IMR-90 (cell line): ENCODE results near the gene FBXW7. TPM values are rescaled to one million over a fixed set of nuclear protein-coding genes. Genes with fewer than 3 reads are reported as not detected.

ENCODE experiments used
- ATAC-seq: fragments of 200-7000 bp; cut with Tn5 transposase; 2 replicates; pipeline ENCODE4 v1.9.1; 2020; ENCODE audit warnings: low read depth, mild to moderate bottlenecking, moderate library complexity
- BruUV-seq: library from RNA; stranded (reverse); fragments of 400-500 nt; replicated peaks from 2 replicates; lab custom pipeline; 2021; lab: Mats Ljungman, UMichigan
- CTCF ChIA-PET: fragments of 300-600 bp; formaldehyde crosslinking; extraction: SDS; loops from one replicate; lab custom pipeline; 2021; ENCODE audit warnings: antibody characterized with exemption; lab: Yijun Ruan, JAX
- POLR2A ChIA-PET: fragments of 300-600 bp; sonication (Branson Sonifier 250); formaldehyde crosslinking; loops from one replicate; lab custom pipeline; 2022; ENCODE audit warnings: antibody characterized with exemption; ENCODE audit not compliant: unreplicated experiment; lab: Charles Lee
- DNase-seq: peaks from one replicate; pipeline ENCODE4 v3.0.0; 2013
- H2AFZ ChIP-seq: replicated peaks from 2 replicates; pipeline ENCODE3; 2013; ENCODE audit warnings: low read length, mild to moderate bottlenecking; ENCODE audit not compliant: poor library complexity
- H2AK5ac ChIP-seq: 2 replicates; pipeline ENCODE4 v1.6.1; 2013; ENCODE audit warnings: low read depth, low read length, inconsistent platforms
- H2AK9ac ChIP-seq: replicated peaks from 2 replicates; pipeline ENCODE3; 2013; ENCODE audit warnings: mild to moderate bottlenecking, low read depth, low read length, moderate library complexity; ENCODE audit not compliant: poor library complexity
- H2BK120ac ChIP-seq: 2 replicates; pipeline ENCODE4 v1.6.1; 2013; ENCODE audit warnings: low read depth, low read length, inconsistent platforms
- H2BK15ac ChIP-seq: 3 replicates; pipeline ENCODE4 v1.6.1; 2013; ENCODE audit warnings: low read depth, low read length, inconsistent platforms
- H2BK20ac ChIP-seq: 2 replicates; pipeline ENCODE4 v1.6.1; 2013; ENCODE audit warnings: low read depth, mild to moderate bottlenecking, inconsistent platforms, low read length, moderate library complexity
- H2BK5ac ChIP-seq: 2 replicates; pipeline ENCODE4 v1.6.1; 2013; ENCODE audit warnings: mild to moderate bottlenecking, low read depth, low read length, inconsistent platforms; ENCODE audit not compliant: poor library complexity, severe bottlenecking
- H3K14ac ChIP-seq: replicated peaks from 2 replicates; pipeline ENCODE4 v1.6.1; 2013; ENCODE audit warnings: low read depth, low read length, inconsistent platforms
- H3K18ac ChIP-seq: 2 replicates; pipeline ENCODE4 v1.6.1; 2013; ENCODE audit warnings: low read depth, low read length, control low read depth
- H3K23ac ChIP-seq: 2 replicates; pipeline ENCODE4 v1.6.1; 2013; ENCODE audit warnings: low read depth, low read length, inconsistent platforms
- H3K27ac ChIP-seq: 2 replicates; pipeline ENCODE4 v1.5.1; 2013; ENCODE audit warnings: mild to moderate bottlenecking, control low read depth, low read length; ENCODE audit not compliant: insufficient read depth
- H3K27me3 ChIP-seq: 2 replicates; pipeline ENCODE4 v1.6.1; 2013; ENCODE audit warnings: low read length; ENCODE audit not compliant: control insufficient read depth, insufficient read depth
- H3K36me3 ChIP-seq: 2 replicates; pipeline ENCODE4 v1.6.1; 2013; ENCODE audit warnings: low read length, mixed read lengths; ENCODE audit not compliant: control insufficient read depth, insufficient read depth
- H3K4ac ChIP-seq: 2 replicates; pipeline ENCODE4 v1.6.1; 2013; ENCODE audit warnings: low read depth, low read length, inconsistent platforms
- H3K4me1 ChIP-seq: 2 replicates; pipeline ENCODE4 v1.6.1; 2013; ENCODE audit warnings: low read length, mixed read lengths; ENCODE audit not compliant: control insufficient read depth, insufficient read depth
- H3K4me2 ChIP-seq: 2 replicates; pipeline ENCODE4 v1.6.1; 2013; ENCODE audit warnings: low read depth, mild to moderate bottlenecking, control low read depth, low read length, moderate library complexity
- H3K4me3 ChIP-seq: 2 replicates; pipeline ENCODE4 v1.5.1; 2013; ENCODE audit warnings: low read depth, mild to moderate bottlenecking, control low read depth, low read length, moderate library complexity; ENCODE audit not compliant: insufficient read depth
- H3K56ac ChIP-seq: 2 replicates; pipeline ENCODE4 v1.6.1; 2013; ENCODE audit warnings: low read length, inconsistent platforms; ENCODE audit not compliant: insufficient read depth; ENCODE audit errors: extremely low read depth
- H3K79me1 ChIP-seq, 2 experiments: 2 replicates each; pipeline ENCODE4 v1.6.1; 2013; ENCODE audit warnings: low read length in 2 of 2, inconsistent platforms in 1 of 2, low read depth in 1 of 2
- H3K9ac ChIP-seq: 2 replicates; pipeline ENCODE4 v1.6.1; 2013; ENCODE audit warnings: low read depth, low read length, control low read depth
- H3K9me1 ChIP-seq: 2 replicates; pipeline ENCODE4 v1.6.1; 2013; ENCODE audit warnings: low read length, inconsistent platforms; ENCODE audit not compliant: insufficient read depth
- H3K9me3 ChIP-seq: 2 replicates; pipeline ENCODE4 v1.6.1; 2013; ENCODE audit warnings: low read length; ENCODE audit not compliant: control insufficient read depth, insufficient read depth
- H4K20me1 ChIP-seq: 2 replicates; pipeline ENCODE4 v1.6.1; 2013; ENCODE audit warnings: low read length, inconsistent platforms; ENCODE audit not compliant: insufficient read depth
- H4K5ac ChIP-seq: 2 replicates; pipeline ENCODE4 v1.6.1; 2013; ENCODE audit warnings: mild to moderate bottlenecking, low read depth, low read length, control low read depth
- H4K8ac ChIP-seq, 2 experiments: 2 replicates each; pipeline ENCODE4 v1.6.1; 2013; ENCODE audit warnings: low read depth in 2 of 2, low read length in 2 of 2, control low read depth in 1 of 2, inconsistent platforms in 1 of 2
- H4K91ac ChIP-seq: 2 replicates; pipeline ENCODE4 v1.6.1; 2013; ENCODE audit warnings: low read depth, low read length, inconsistent platforms; ENCODE audit not compliant: insufficient read depth
- BHLHE40 ChIP-seq: fragments of 150-350 bp; IDR thresholded peaks from 2 replicates; pipeline ENCODE4 v1.6.1; 2016; ENCODE audit warnings: mild to moderate bottlenecking, low read depth, low read length
- CEBPB ChIP-seq: IDR thresholded peaks from 2 replicates; pipeline ENCODE4 v1.6.1; 2012; ENCODE audit warnings: low read depth, low read length, improper control_type of control experiment
- CHD1 ChIP-seq: IDR thresholded peaks from 2 replicates; pipeline ENCODE4 v1.6.1; 2012; ENCODE audit warnings: low read depth, low read length, improper control_type of control experiment
- CTCF ChIP-seq: conservative IDR thresholded peaks from 2 replicates; pipeline ENCODE4 v1.5.1; 2012; ENCODE audit warnings: mild to moderate bottlenecking, low read depth, low read length, improper control_type of control experiment
- ELK1 ChIP-seq: fragments of 150-350 bp; IDR thresholded peaks from 2 replicates; pipeline ENCODE4 v1.6.1; 2016; ENCODE audit warnings: low read depth, mild to moderate bottlenecking, low read length, moderate library complexity, borderline replicate concordance
- FOS ChIP-seq: fragments of 150-350 bp; IDR thresholded peaks from 2 replicates; pipeline ENCODE4 v1.6.1; 2016; ENCODE audit warnings: low read depth, low read length
- MAFK ChIP-seq: IDR thresholded peaks from 2 replicates; pipeline ENCODE4 v1.6.1; 2012; ENCODE audit warnings: low read depth, low read length, improper control_type of control experiment
- MAZ ChIP-seq: IDR thresholded peaks from 2 replicates; pipeline ENCODE4 v1.6.1; 2012; ENCODE audit warnings: low read depth, mild to moderate bottlenecking, low read length, improper control_type of control experiment, moderate library complexity, borderline replicate concordance
- MXI1 ChIP-seq: IDR thresholded peaks from 2 replicates; pipeline ENCODE4 v1.6.1; 2012; ENCODE audit warnings: low read depth, mild to moderate bottlenecking, low read length, moderate library complexity, borderline replicate concordance
- NFE2L2 ChIP-seq: fragments of 150-350 bp; IDR thresholded peaks from 2 replicates; pipeline ENCODE4 v1.6.1; 2016; ENCODE audit warnings: low read depth, mild to moderate bottlenecking, low read length
- POLR2A ChIP-seq: IDR thresholded peaks from 2 replicates; pipeline ENCODE4 v1.6.1; 2012; ENCODE audit warnings: mild to moderate bottlenecking, low read depth, low read length
- RAD21 ChIP-seq: IDR thresholded peaks from 2 replicates; pipeline ENCODE4 v1.6.1; 2012; ENCODE audit warnings: low read length, improper control_type of control experiment
- RCOR1 ChIP-seq: IDR thresholded peaks from 2 replicates; pipeline ENCODE4 v1.6.1; 2012; ENCODE audit warnings: mild to moderate bottlenecking, low read length, improper control_type of control experiment; ENCODE audit not compliant: insufficient replicate concordance
- RFX5 ChIP-seq: IDR thresholded peaks from 2 replicates; pipeline ENCODE4 v1.8.0; 2012; ENCODE audit warnings: low read depth, mild to moderate bottlenecking, low read length, moderate library complexity
- SMC3 ChIP-seq: fragments of 150-350 bp; IDR thresholded peaks from 2 replicates; pipeline ENCODE4 v1.6.1; 2016; ENCODE audit warnings: low read depth, mild to moderate bottlenecking, antibody characterized with exemption, low read length, moderate library complexity
- WGBS, 2 experiments: methylation state at CpG; one replicate each; pipeline versions ENCODE4 v1.1.5 to v1.1.7; 2013; ENCODE audit warnings: missing lambda C conversion rate in 2 of 2; ENCODE audit not compliant: insufficient read length in 1 of 2; ENCODE audit errors: extremely low coverage in 2 of 2; 5-methylcytosine and 5-hydroxymethylcytosine counted together
- dilution Hi-C: fragments of 300-500 bp; cut with HindIII; formaldehyde crosslinking; loops from one replicate; pipeline ENCODE4 v1.14.3; 2018; ENCODE audit warnings: low sequenced_read_pairs; ENCODE audit not compliant: unreplicated experiment
- in situ Hi-C: fragments of 300-500 bp; cut with MboI; formaldehyde crosslinking; loops from 3 replicates; pipeline ENCODE4 v1.14.3; 2019; ENCODE audit warnings: low sequenced_read_pairs, inconsistent platforms, mixed read lengths
- intact Hi-C: fragments of 100-400 bp; cut with micrococcal nuclease; formaldehyde crosslinking; loops from 2 replicates; pipeline ENCODE4 v1.10.0; 2022
- polyA plus RNA-seq, 3 experiments: library from polyadenylated mRNA; depleted of rRNA; stranded (reverse); fragments of >200 nt; gene quantifications; 2 replicates each; pipeline ENCODE4 v1.2.3, GENCODE V29; 2012; ENCODE audit warnings: low replicate concordance in 1 of 3
- total RNA-seq: library from RNA; depleted of rRNA; stranded (reverse); fragments of >200 nt; gene quantifications from 2 replicates; pipeline ENCODE4 v1.2.3, GENCODE V29; 2012
- TF ChIP-seq, protein P1 (sequence below): fragments of 150-350 bp; IDR thresholded peaks from 2 replicates; pipeline ENCODE4 v1.6.1; 2017; ENCODE audit warnings: mild to moderate bottlenecking, antibody characterized with exemption, low read length, low read depth

Gene FBXW7
- total and polyA plus RNA-seq, 2 of the 4 experiments (the other 2 are of a cell fraction) = 7.2 to 27.4 TPM

DNA sequence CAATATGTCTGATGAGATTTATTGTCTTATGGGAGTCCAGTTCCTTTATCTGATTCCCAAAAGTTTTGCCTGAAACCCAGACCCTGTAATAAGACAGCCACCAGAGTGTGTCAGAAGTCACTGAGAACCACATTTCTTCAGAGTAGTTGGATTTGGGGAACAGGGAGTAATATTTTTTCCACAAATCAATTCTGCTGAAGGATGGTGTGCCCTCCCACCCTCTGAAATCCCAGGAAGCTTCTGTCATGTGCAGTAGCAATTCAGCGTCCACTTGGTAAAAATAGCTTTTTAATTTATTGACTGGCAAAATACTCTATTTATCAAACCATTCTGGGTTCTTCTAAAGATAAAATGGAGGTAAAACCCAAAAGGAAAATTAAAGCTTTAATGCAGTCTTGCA lies 229.4 kb downstream of the FBXW7 start:
- intact Hi-C loops (no loop called here), in situ Hi-C loops (no loop called here), dilution Hi-C loops (no loop called here)
- CTCF ChIA-PET = no interaction called here
- Histone ChIP-seq H2BK5ac (no peak overlapping the region), H2BK20ac (no peak overlapping the region), H3K36me3 (no peaks in the 10 kb centered on the region), H3K27me3 (peaks cover 25% of the 10 kb centered on the region), H3K9me3 (no peaks in the 10 kb centered on the region), H2BK15ac (no peak overlapping the region), H3K18ac (no peak overlapping the region), H2BK120ac (no peak overlapping the region), H2AK5ac (no peak overlapping the region), H4K91ac (no peak overlapping the region), H3K4ac (no peak overlapping the region), H4K8ac (no peak overlapping the region), H3K27ac (no peak overlapping the region), H3K4me3 (no peak overlapping the region), H4K5ac (no peak overlapping the region), H3K9me1 (peaks cover 3% of the 10 kb centered on the region; the same call in 1 of the 2 replicates), H2AFZ (no peak overlapping the region), H3K4me1 (no peaks in the 10 kb centered on the region), H3K23ac (no peak overlapping the region), H3K9ac (no peak overlapping the region), H3K4me2 (no peak overlapping the region), H3K56ac (no peak overlapping the region), H4K20me1 (no peaks in the 10 kb centered on the region), H3K14ac (no peak overlapping the region), H3K79me1 (no peaks in the 10 kb centered on the region), H2AK9ac (no peak overlapping the region)
- BruUV-seq = no TSS peak
- POLR2A ChIA-PET = no interaction called here
- no CpG with 5 or more reads among the region's 1 CpG for WGBS, 2 experiments
- TF ChIP-seq MAFK (no peak), POLR2A (no peak), ELK1 (no peak), SMC3 (no peak), MXI1 (no peak), CTCF (no peak), BHLHE40 (no peak), RFX5 (no peak), CHD1 (no peak), CEBPB (no peak), MAZ (no peak), NFE2L2 (no peak), FOS (no peak), RCOR1 (no peak), RAD21 (no peak)
- TF ChIP-seq, protein P1, sequence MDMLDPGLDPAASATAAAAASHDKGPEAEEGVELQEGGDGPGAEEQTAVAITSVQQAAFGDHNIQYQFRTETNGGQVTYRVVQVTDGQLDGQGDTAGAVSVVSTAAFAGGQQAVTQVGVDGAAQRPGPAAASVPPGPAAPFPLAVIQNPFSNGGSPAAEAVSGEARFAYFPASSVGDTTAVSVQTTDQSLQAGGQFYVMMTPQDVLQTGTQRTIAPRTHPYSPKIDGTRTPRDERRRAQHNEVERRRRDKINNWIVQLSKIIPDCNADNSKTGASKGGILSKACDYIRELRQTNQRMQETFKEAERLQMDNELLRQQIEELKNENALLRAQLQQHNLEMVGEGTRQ = no peak
- ATAC-seq = no peak
- no peak for DNase-seq
